ENCODE results near the gene HIP1R. TPM values are rescaled to one million over a fixed set of nuclear protein-coding genes. Genes with fewer than 3 reads are reported as not detected.
"Not testable (repeated sequence)": the region's sequence is repeated elsewhere in the genome, so short reads cannot be mapped to it uniquely, and the experiment has no call there.

Gene HIP1R
- polyA plus RNA-seq, 2 of the 4 experiments (the other 2 are of a cell fraction): 9.0 to 10.6 TPM

GRCh38 chr12:122902854-122903692 is 67.8 kb downstream of the HIP1R start:
- Histone ChIP-seq H3K4me1 (peaks cover 21% of the 10 kb centered on the region), H3K9me3 (no peaks in the 10 kb centered on the region), H3K4me3 (no peak overlapping the region), H3K4me2 (0 out of 3 replicates have a peak overlapping the region, but pooled peaks have one; percentile 10), H3K27ac (peak overlapping the region in 1 of 2 experiments; percentile 36; a peak in 1 of 6 replicates)
- ChIA-PET CTCF (interaction anchor here (0.6 to 1.1 kb wide), 5 partner anchors 35 to 49 kb away, joined by 3 to 5 read pairs (median 3); no protein-coding TSS in a partner anchor), POLR2A (no interaction called here)
- WGBS (ENCODE audit: missing lambda C conversion rate): 45% methylated on average over 10 of the region's 10 CpGs
- FAIRE-seq: no peak
- no peak for DNase-seq (ENCODE audit: low read depth in 1 of 2, low spot score in 1 of 2)
- TF ChIP-seq RARB (CRISPR knock-in tag; IDR thresholded peaks at IDR 0.05) (no peak), POLR2AphosphoS2 (conservative IDR thresholded peaks at IDR 0.05; ENCODE audit: low read length) (no peak), HMGXB4 (CRISPR knock-in tag; IDR thresholded peaks at IDR 0.05; ENCODE audit: borderline replicate concordance) (no peak), NR3C1 (IDR thresholded peaks at IDR 0.05) (no peak), TFCP2L1 (CRISPR knock-in tag; IDR thresholded peaks at IDR 0.05) (no peak), MAZ (IDR thresholded peaks at IDR 0.05; ENCODE audit: borderline replicate concordance, low read depth, low read length) (no peak), ZNF302 (CRISPR knock-in tag; IDR thresholded peaks at IDR 0.05) (no peak), JUNB (IDR thresholded peaks at IDR 0.05) (no peak), MAX (IDR thresholded peaks at IDR 0.05) (no peak), HOXA7 (CRISPR knock-in tag; IDR thresholded peaks at IDR 0.05) (no peak), EP300 (IDR thresholded peaks at IDR 0.05) (no peak)
- ATAC-seq: peak in 1 of 2 experiments; percentile 14; a peak in 2 of 6 replicates

DNA sequence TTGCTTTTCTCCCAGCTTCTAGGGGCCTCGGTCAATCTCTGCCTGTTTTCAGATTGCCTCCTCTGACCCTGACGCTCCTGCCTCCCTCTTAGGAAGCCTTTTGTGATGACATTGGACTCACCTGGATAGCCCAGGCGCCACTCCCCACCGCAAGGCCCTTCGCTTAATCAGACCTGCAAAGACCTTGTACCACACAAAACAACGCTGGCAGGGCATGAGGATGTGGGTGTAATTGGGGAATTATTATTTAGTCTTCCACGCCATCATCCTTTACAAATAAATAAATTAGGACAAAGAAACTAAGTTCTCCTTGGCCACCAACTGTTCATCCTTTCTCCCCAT is 68.4 kb downstream of the HIP1R start:
- TF ChIP-seq, protein P1, sequence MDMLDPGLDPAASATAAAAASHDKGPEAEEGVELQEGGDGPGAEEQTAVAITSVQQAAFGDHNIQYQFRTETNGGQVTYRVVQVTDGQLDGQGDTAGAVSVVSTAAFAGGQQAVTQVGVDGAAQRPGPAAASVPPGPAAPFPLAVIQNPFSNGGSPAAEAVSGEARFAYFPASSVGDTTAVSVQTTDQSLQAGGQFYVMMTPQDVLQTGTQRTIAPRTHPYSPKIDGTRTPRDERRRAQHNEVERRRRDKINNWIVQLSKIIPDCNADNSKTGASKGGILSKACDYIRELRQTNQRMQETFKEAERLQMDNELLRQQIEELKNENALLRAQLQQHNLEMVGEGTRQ (IDR thresholded peaks at IDR 0.05): no peak
- no peak for TF ChIP-seq JUN (IDR thresholded peaks at IDR 0.05)
- no peak for TF ChIP-seq SMC3 (IDR thresholded peaks at IDR 0.05)
- no peak for TF ChIP-seq KDM1A (IDR thresholded peaks at IDR 0.05; ENCODE audit: low read depth)
- no peak for TF ChIP-seq RFX5 (IDR thresholded peaks at IDR 0.05)
- TF ChIP-seq, protein P2, sequence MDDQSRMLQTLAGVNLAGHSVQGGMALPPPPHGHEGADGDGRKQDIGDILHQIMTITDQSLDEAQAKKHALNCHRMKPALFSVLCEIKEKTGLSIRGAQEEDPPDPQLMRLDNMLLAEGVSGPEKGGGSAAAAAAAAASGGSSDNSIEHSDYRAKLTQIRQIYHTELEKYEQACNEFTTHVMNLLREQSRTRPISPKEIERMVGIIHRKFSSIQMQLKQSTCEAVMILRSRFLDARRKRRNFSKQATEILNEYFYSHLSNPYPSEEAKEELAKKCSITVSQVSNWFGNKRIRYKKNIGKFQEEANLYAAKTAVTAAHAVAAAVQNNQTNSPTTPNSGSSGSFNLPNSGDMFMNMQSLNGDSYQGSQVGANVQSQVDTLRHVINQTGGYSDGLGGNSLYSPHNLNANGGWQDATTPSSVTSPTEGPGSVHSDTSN (IDR thresholded peaks at IDR 0.05): no peak
- TF ChIP-seq NPAS2 (CRISPR knock-in tag; IDR thresholded peaks at IDR 0.05; ENCODE audit: borderline replicate concordance): no peak
- H3K27ac ChIP-seq: peak overlapping the region in 1 of 2 experiments; percentile 36; a peak in 1 of 6 replicates
- no peak for FAIRE-seq
- no peak for DNase-seq (ENCODE audit: low read depth in 1 of 2, low spot score in 1 of 2)
- no peaks in the 10 kb centered on the region for H3K9me3 ChIP-seq
- peak; percentile 24 to 34; a peak in 3 of 6 replicates for ATAC-seq
- no peak overlapping the region for H3K4me3 ChIP-seq
- H3K4me1 ChIP-seq: peaks cover 15% of the 10 kb centered on the region; the same call in 2 of the 3 replicates
- ChIA-PET POLR2A (no interaction called here), CTCF (interaction anchor here (1.1 kb wide), 2 partner anchors 38 to 47 kb away, joined by 3 read pairs; no protein-coding TSS in a partner anchor)
- no peak overlapping the region for H3K4me2 ChIP-seq
- WGBS (ENCODE audit: missing lambda C conversion rate): 63% methylated on average over 7 of the region's 7 CpGs

GRCh38 chr12:122905258-122905657 is 70.0 kb downstream of the HIP1R start:
- H3K4me2 ChIP-seq; ATAC-seq; H3K9me3 ChIP-seq; DNase-seq (ENCODE audit: low read depth in 1 of 2, low spot score in 1 of 2); POLR2A ChIA-PET; FAIRE-seq; H3K27ac ChIP-seq; H3K4me1 ChIP-seq; H3K4me3 ChIP-seq: not testable (repeated sequence)
- CTCF ChIA-PET: interaction anchor here (0.7 to 1.0 kb wide), 2 partner anchors 80 to 596 kb away, joined by 3 read pairs; no protein-coding TSS in a partner anchor
- 62% methylated on average over 5 of the region's 5 CpGs for WGBS (ENCODE audit: missing lambda C conversion rate)

Measured in A549 (cell line).